Panc1 (cell line): Measurements from ENCODE around the gene PLA2G2D. TPM values are rescaled to one million over a fixed set of nuclear protein-coding genes. Genes with fewer than 3 reads are reported as not detected.

Source experiments
- ATAC-seq: fragments of 200-7000 bp; cut with Tn5 transposase; 2 replicates; pipeline ENCODE4 v1.9.1; 2020; ENCODE audit warnings: mild to moderate bottlenecking, moderate library complexity
- BruUV-seq: library from RNA; stranded (reverse); fragments of 400-500 nt; replicated peaks from 2 replicates; lab custom pipeline; 2021; lab: Mats Ljungman, UMichigan
- CTCF ChIA-PET: fragments of 300-600 bp; sonication (Branson Sonifier 250); formaldehyde crosslinking; loops from one replicate; lab custom pipeline; 2022; ENCODE audit warnings: antibody characterized with exemption; lab: Charles Lee
- POLR2A ChIA-PET: fragments of 300-600 bp; sonication (Branson Sonifier 250); formaldehyde crosslinking; loops from one replicate; lab custom pipeline; 2022; ENCODE audit warnings: antibody characterized with exemption; lab: Charles Lee
- DNase-seq: peaks from one replicate; pipeline ENCODE4 v3.0.0-alpha.2; 2010; ENCODE audit warnings: low read depth, low spot score
- H3K27ac ChIP-seq: 2 replicates; pipeline ENCODE4 v1.5.1; 2011; ENCODE audit warnings: mild to moderate bottlenecking, low read length, inconsistent platforms
- H3K27me3 ChIP-seq: fragments of 200-500 bp; sonication (Bioruptor generic); 2 replicates; pipeline ENCODE4 v1.6.0; 2014; ENCODE audit warnings: low read length, inconsistent platforms; ENCODE audit not compliant: control insufficient read depth, insufficient read depth
- H3K36me3 ChIP-seq: fragments of 200-500 bp; sonication (Bioruptor generic); 2 replicates; pipeline ENCODE4 v1.5.1; 2014; ENCODE audit warnings: inconsistent platforms, mild to moderate bottlenecking, low read length, moderate library complexity; ENCODE audit not compliant: control insufficient read depth, insufficient read depth
- H3K4me1 ChIP-seq: 2 replicates; pipeline ENCODE4 v1.5.1; 2011; ENCODE audit warnings: inconsistent platforms, mild to moderate bottlenecking, low read length, moderate library complexity; ENCODE audit not compliant: control insufficient read depth, insufficient read depth
- H3K4me3 ChIP-seq, 2 experiments: 2 replicates each; pipeline ENCODE4 v1.5.1; 2011 to 2012; ENCODE audit warnings: low read depth in 2 of 2, low read length in 2 of 2, mild to moderate bottlenecking in 2 of 2, inconsistent platforms in 1 of 2, moderate library complexity in 1 of 2
- H3K9me3 ChIP-seq: fragments of 200-500 bp; sonication (Bioruptor generic); 2 replicates; pipeline ENCODE4 v1.5.1; 2014; ENCODE audit warnings: low read depth, mild to moderate bottlenecking, inconsistent platforms, low read length, moderate library complexity; ENCODE audit not compliant: control insufficient read depth, insufficient read depth
- POLR2AphosphoS5 ChIP-seq: IDR thresholded peaks from 2 replicates; pipeline ENCODE4 v1.6.1; 2012; ENCODE audit warnings: mild to moderate bottlenecking, low read depth, low read length, moderate library complexity
- SIN3A ChIP-seq: IDR thresholded peaks from 2 replicates; pipeline ENCODE4 v1.6.1; 2012; ENCODE audit warnings: low read depth, mild to moderate bottlenecking, low read length, moderate library complexity, borderline replicate concordance; ENCODE audit not compliant: insufficient read depth
- TCF7L2 ChIP-seq: IDR thresholded peaks from 2 replicates; pipeline ENCODE4 v1.6.1; 2011; ENCODE audit warnings: mild to moderate bottlenecking, low read depth, low read length, inconsistent platforms
- in situ Hi-C: cut with HindIII; loops from 2 replicates; pipeline ENCODE4 v1.10.0; 2016; ENCODE audit warnings: low sequenced_read_pairs, low pct_unique_long_range_greater_than_20kb
- intact Hi-C: fragments of 100-400 bp; cut with micrococcal nuclease; formaldehyde crosslinking; loops from one replicate; pipeline ENCODE4 v1.10.0; 2022; ENCODE audit not compliant: unreplicated experiment
- total RNA-seq: library from RNA; stranded (reverse); gene quantifications from one replicate; pipeline ENCODE4 v1.2.1, GENCODE V29; 2021; ENCODE audit not compliant: unreplicated experiment
- TF ChIP-seq, protein P1 (sequence below): fragments of 450-650 bp; IDR thresholded peaks from 2 replicates; pipeline ENCODE4 v1.5.1; 2017; ENCODE audit warnings: mild to moderate bottlenecking
- TF ChIP-seq, protein P2 (sequence below), 2 experiments: IDR thresholded peaks; 2 replicates each; pipeline ENCODE4 v1.6.1; 2011 to 2012; ENCODE audit warnings: low read depth in 2 of 2, control low read depth in 1 of 2, low read length in 1 of 2, mild to moderate bottlenecking in 1 of 2, moderate library complexity in 1 of 2; ENCODE audit not compliant: insufficient read depth in 1 of 2

Gene PLA2G2D
- total RNA-seq, 1 experiment from 2014 or later, result not detected

DNA sequence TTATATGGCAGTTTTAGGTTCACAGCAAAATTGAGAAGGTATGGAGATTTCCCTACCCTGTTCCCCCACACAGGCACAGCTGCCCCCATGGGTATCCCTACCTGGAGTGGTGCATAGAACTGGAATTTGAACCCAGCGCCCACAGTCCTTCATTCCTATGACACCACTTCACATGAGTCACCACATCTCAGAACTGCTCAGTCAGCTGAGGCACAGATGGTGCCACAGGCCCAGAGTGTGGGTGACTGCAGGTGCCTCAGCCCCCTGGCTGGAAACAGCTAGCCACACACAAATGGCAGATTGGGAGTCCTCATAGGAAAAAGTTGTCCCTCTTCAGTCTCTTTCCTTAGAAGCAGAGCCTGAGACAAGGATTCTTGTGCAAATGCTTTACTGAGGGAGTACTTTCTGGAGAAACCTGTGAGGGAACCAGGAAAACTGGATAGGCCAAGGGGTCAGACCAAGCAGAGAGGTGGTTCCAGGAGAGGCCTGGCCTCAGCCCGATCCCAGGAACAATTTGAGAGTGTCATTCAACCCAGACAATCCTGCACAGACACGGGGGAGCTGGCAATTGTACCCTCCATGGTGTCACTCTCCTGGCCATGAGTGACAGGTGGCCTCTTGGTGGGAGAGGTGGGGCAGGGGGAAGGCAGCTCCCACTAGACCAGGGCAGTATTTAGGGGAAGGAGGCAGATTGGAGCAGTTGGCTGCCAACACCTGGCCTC, 6.9 kb downstream of the PLA2G2D start:
- CTCF ChIA-PET, result no interaction called here
- no TSS peak for BruUV-seq

DNA sequence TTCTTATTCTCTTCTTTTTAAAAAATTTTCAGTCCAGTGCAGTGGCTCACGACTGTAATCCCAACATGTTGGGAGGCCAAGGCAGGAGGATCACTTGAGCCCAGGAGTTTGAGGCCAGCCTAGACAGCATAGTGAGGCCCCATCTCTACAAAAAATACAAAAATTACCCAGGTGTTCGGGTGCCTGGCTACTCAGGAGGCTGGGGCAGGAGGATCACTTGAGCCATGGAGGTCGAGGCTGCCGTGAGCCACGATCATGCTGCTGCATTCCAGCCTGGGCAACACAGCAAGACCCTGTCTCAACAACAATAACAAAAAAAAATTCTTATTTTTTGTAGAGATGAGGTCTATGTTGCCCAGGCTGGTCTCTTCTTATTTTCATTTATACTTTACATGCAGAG, 7.9 kb downstream of the PLA2G2D start:
- no peak overlapping the region for H3K27ac ChIP-seq
- no peaks in the 10 kb centered on the region for H3K9me3 ChIP-seq
- POLR2A ChIA-PET, result no interaction called here
- DNase-seq (no peak), ATAC-seq (no peak)
- peaks cover under 1% of the 10 kb centered on the region; the same call in 1 of the 2 replicates for H3K27me3 ChIP-seq
- no peak overlapping the region for H3K4me3 ChIP-seq
- TF ChIP-seq TCF7L2, result no peak
- TF ChIP-seq POLR2AphosphoS5, result no peak
- TF ChIP-seq, protein P1, sequence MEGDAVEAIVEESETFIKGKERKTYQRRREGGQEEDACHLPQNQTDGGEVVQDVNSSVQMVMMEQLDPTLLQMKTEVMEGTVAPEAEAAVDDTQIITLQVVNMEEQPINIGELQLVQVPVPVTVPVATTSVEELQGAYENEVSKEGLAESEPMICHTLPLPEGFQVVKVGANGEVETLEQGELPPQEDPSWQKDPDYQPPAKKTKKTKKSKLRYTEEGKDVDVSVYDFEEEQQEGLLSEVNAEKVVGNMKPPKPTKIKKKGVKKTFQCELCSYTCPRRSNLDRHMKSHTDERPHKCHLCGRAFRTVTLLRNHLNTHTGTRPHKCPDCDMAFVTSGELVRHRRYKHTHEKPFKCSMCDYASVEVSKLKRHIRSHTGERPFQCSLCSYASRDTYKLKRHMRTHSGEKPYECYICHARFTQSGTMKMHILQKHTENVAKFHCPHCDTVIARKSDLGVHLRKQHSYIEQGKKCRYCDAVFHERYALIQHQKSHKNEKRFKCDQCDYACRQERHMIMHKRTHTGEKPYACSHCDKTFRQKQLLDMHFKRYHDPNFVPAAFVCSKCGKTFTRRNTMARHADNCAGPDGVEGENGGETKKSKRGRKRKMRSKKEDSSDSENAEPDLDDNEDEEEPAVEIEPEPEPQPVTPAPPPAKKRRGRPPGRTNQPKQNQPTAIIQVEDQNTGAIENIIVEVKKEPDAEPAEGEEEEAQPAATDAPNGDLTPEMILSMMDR, result no peak
- TF ChIP-seq, protein P2, sequence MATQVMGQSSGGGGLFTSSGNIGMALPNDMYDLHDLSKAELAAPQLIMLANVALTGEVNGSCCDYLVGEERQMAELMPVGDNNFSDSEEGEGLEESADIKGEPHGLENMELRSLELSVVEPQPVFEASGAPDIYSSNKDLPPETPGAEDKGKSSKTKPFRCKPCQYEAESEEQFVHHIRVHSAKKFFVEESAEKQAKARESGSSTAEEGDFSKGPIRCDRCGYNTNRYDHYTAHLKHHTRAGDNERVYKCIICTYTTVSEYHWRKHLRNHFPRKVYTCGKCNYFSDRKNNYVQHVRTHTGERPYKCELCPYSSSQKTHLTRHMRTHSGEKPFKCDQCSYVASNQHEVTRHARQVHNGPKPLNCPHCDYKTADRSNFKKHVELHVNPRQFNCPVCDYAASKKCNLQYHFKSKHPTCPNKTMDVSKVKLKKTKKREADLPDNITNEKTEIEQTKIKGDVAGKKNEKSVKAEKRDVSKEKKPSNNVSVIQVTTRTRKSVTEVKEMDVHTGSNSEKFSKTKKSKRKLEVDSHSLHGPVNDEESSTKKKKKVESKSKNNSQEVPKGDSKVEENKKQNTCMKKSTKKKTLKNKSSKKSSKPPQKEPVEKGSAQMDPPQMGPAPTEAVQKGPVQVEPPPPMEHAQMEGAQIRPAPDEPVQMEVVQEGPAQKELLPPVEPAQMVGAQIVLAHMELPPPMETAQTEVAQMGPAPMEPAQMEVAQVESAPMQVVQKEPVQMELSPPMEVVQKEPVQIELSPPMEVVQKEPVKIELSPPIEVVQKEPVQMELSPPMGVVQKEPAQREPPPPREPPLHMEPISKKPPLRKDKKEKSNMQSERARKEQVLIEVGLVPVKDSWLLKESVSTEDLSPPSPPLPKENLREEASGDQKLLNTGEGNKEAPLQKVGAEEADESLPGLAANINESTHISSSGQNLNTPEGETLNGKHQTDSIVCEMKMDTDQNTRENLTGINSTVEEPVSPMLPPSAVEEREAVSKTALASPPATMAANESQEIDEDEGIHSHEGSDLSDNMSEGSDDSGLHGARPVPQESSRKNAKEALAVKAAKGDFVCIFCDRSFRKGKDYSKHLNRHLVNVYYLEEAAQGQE (IDR thresholded peaks at IDR 0.05; ENCODE audit: insufficient read depth in 1 of 2, low read depth in 2 of 2, low read length in 1 of 2), result no peak
- no peak for TF ChIP-seq SIN3A
- CTCF ChIA-PET, result no interaction called here
- in situ Hi-C loops, result no loop called here
- H3K4me1 ChIP-seq, result no peaks in the 10 kb centered on the region
- intact Hi-C loops, result no loop called here
- BruUV-seq, result no TSS peak
- H3K36me3 ChIP-seq, result no peaks in the 10 kb centered on the region

More for the DNA sequence above, 6.9 kb downstream of the PLA2G2D start:
- in situ Hi-C loops (no loop called here), intact Hi-C loops (no loop called here)
- Histone ChIP-seq H3K4me3 (no peak overlapping the region), H3K4me1 (no peaks in the 10 kb centered on the region), H3K27ac (no peak overlapping the region), H3K9me3 (no peaks in the 10 kb centered on the region), H3K27me3 (peaks cover 4% of the 10 kb centered on the region), H3K36me3 (no peaks in the 10 kb centered on the region)
- POLR2A ChIA-PET, result no interaction called here
- ATAC-seq (no peak), DNase-seq (no peak)
- TF ChIP-seq SIN3A, result no peak
- TF ChIP-seq, protein P1, result no peak
- TF ChIP-seq POLR2AphosphoS5, result no peak
- no peak for TF ChIP-seq TCF7L2
- TF ChIP-seq, protein P2 (IDR thresholded peaks at IDR 0.05; ENCODE audit: insufficient read depth in 1 of 2, low read depth in 2 of 2, low read length in 1 of 2), result no peak
